ENCODE measurements around the gene ZP2. TPM values are rescaled to one million over a fixed set of nuclear protein-coding genes. Genes with fewer than 3 reads are reported as not detected.

The ZP2 gene
- total RNA-seq, 2 donors from 2014 or later: not detected

Other genes with a start within 250 kb of the ZP2 start
- gene DNAH3, start 60.7 kb downstream of the ZP2 start, total RNA-seq: under 1 TPM in 1 of 2 donors, not detected in 1; 0.02 TPM
- 10 to 100 TPM; 10.4 to 12.2 TPM for gene LDAF1, start 52.9 kb downstream of the ZP2 start, total RNA-seq
- gene ANKS4B, start 22.1 kb upstream of the ZP2 start, total RNA-seq: not detected
- not detected for gene CRYM, start 66.7 kb upstream of the ZP2 start, total RNA-seq